Mucosa of gallbladder (tissue), 1 donor: Measurements from ENCODE around the gene GPR39. TPM values are rescaled to one million over a fixed set of nuclear protein-coding genes. Genes with fewer than 3 reads are reported as not detected.
"Not testable (repeated sequence)": the region's sequence is repeated elsewhere in the genome, so short reads cannot be mapped to it uniquely, and the experiment has no call there.

ENCODE experiments used
- DNase-seq: peaks from one replicate; pipeline ENCODE4 v3.0.0-alpha.2; 2020; ENCODE audit warnings: low spot score
- total RNA-seq: library from RNA; stranded (reverse); gene quantifications from one replicate; pipeline ENCODE4 v1.2.1, GENCODE V29; 2021
- donor health status: DM: no; HTN: no; CAD: no.

GPR39 gene
- 12.7 TPM for total RNA-seq

- no peak for DNase-seq
Measured at GRCh38 chr2:132416723-132417395, at the start of gene GPR39. Gene GPR39 (plus strand): TSS chr2:132416805.

DNA sequence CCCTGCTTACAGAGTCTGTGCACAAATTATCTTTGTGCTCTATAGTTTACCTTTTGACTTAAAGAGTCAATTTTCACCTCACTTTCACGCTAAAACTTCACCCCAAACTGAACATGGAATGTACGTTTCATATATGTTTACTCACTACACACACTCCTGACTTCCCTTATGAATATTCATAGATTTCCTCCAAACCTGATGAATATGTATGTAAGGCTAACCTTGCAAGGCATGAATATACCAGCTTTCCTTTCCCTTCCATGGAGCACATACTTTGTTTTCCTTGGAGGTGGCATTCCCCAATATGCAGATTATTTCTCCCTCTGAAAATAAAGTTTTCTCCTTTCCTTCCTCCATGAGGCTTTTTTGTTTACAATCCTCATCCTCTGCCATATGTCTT lies 48.4 kb upstream of the GPR39 start:
- DNase-seq: no peak

DNA sequence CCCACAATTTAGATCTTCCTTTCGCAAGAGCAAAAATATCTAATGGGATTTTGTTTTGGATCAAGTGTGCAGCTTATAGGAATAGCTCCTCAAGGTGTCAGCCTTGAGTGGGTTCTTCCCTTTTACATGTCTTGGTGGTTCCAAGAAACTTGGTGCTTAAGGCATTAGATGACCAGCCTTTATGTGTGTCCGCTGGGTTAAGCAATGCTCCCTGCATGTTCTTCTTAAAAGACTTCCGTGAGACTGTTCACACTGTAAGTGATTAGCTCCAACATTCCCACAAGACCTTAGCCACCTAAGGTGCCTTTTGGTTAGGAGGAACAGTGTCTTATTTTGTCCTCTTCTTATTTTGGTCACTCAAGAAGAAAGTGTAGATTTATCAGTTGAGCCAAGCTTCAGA lies 44.3 kb upstream of the GPR39 start:
- DNase-seq: no peak

DNA sequence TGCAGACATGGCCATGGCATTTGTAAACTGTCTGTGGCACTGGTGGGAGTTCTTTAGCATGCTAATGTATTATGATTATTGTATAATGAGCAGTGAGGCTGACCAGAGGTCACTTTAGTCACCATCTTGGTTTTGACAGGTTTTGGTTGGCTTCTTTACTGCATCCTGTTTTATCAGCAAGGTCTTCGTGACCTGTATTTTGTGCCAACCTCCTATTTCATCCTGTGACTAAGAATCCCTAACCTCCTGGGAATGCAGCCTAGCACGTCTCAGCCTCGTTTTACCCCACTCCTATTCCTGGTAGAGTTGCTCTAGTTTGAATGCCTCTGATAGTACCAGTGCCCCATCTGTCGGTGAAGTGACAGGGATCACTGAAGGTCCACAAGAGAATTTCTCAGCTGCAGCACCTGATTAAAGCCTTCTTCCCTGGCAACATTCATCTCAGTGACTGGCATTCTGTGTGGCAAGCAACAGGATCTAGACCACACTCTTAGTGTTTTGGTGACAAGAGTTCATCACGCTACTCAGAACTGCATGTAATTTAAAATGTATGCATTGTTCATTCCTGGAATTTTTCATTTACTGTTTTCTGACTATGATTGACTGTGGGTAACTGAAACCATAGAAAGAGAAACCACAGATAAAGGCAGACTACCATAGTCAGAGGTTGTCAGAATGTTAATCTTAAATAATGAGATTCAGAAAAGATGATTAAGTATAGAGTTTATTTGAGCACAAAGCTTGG lies 43.0 kb upstream of the GPR39 start:
- DNase-seq: no peak

- no peak for DNase-seq
Measured at GRCh38 chr2:132374151-132374550, 42.5 kb upstream of the GPR39 start.

- DNase-seq: no peak
Measured at GRCh38 chr2:132374551-132374950, 42.1 kb upstream of the GPR39 start.

GRCh38 chr2:132374961-132375360 lies 41.6 kb upstream of the GPR39 start:
- no peak for DNase-seq

- no peak for DNase-seq
Measured at GRCh38 chr2:132381376-132381775, 35.2 kb upstream of the GPR39 start.

GRCh38 chr2:132383956-132384355 lies 32.6 kb upstream of the GPR39 start:
- DNase-seq: no peak

GRCh38 chr2:132384491-132385151 lies 32.0 kb upstream of the GPR39 start:
- no peak for DNase-seq

GRCh38 chr2:132387126-132387525 lies 29.5 kb upstream of the GPR39 start:
- no peak for DNase-seq

DNA sequence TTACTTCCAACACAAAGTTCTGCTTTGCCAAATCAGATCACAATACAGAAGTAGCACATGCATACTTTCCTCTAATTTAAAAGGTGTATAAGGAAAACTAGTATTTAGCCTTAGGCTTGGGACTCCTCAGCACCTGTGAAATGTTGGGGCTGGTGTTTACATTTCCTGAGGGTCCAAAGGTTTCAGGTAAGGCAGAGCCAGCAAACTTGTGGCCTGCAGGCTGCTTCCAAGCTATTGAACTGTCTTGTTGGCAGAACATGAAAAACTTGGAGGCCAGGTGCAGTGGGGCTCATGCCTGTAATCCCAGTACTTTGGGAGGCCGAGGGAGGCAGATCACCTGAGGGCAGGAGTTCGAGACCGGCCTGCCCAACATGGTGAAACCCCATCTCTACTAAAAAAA lies 26.5 kb upstream of the GPR39 start:
- DNase-seq: no peak

DNA sequence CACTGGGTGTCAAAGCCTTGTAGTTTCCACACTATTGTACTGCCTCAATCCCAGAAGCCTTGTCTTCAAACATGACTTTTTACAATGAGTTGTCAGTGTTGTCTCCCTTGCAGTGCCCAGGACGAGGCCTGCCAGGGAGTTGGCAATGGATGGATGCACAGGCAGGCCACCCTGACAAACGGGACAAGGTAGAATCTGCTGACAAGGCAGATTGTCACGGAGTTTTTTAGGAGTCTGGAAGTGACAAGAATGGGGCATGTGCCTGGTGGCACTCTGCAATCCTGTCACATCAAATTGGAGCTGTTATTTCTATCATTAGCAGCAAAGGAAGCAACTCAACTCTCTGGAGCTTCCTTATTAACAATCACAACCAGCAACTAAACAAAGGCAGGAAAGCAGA lies 25.2 kb upstream of the GPR39 start:
- no peak for DNase-seq

GRCh38 chr2:132392221-132392620 lies 24.4 kb upstream of the GPR39 start:
- DNase-seq: no peak

DNA sequence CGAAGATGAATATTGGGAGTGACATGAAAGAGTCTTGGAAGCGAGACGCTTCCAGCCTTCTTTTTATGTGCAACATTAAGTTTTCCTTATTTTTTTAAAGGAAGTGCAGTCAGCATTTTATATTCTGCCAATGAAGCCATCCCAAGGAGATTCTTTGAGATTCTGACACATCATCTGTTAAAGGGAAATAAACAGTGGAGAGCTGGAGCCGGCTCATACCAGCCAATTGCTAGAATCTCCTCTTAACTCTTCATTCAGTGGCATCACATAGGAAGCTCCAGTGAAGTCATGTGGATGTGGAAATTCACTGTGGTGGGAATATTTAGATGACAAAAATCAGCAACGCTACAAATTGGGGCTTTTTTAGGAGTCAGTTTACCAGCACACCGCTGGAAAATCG lies 23.7 kb upstream of the GPR39 start:
- DNase-seq: no peak

GRCh38 chr2:132397042-132397441 lies 19.6 kb upstream of the GPR39 start:
- not testable (repeated sequence) for DNase-seq

- DNase-seq: no peak
Measured at GRCh38 chr2:132400169-132400900, 16.3 kb upstream of the GPR39 start.

DNA sequence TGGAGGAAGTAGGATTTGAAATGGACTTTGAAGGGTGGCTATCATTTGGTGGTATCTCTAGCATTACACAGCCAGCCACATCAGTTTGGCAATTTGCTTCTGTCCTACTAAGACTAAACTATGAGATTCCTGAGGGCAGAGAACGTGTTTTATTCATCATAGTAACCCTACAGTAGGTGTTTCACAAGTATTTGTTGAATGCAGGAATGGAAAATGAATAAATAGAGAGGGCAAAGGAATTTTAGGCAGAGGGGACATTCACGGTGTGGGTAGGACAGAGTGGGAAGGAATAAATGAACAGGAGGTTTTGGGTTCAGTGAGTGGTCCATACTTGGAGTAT lies 15.7 kb upstream of the GPR39 start:
- DNase-seq: no peak

DNA sequence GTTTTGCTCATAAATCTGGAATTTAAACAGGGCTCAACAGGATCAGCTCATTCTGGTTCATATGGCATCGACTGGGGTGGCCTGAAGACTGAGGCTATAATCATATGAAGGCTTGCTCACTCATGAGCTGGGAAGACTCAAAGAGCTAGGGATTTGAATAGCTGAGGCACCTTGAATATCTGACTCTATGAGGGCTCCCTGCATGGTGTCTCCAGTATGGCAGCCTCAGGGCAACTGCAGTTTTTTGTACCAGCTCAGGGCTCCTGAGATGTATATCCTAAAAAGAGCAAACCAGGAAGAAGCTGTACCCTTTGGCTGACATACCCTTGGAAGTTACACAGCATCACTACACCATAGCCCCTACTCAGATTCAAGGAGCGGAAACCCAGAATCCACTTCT lies 15.3 kb upstream of the GPR39 start:
- DNase-seq: no peak

- no peak for DNase-seq
Measured at GRCh38 chr2:132403146-132403545, 13.5 kb upstream of the GPR39 start.

GRCh38 chr2:132404056-132404455 lies 12.5 kb upstream of the GPR39 start:
- DNase-seq: no peak

DNA sequence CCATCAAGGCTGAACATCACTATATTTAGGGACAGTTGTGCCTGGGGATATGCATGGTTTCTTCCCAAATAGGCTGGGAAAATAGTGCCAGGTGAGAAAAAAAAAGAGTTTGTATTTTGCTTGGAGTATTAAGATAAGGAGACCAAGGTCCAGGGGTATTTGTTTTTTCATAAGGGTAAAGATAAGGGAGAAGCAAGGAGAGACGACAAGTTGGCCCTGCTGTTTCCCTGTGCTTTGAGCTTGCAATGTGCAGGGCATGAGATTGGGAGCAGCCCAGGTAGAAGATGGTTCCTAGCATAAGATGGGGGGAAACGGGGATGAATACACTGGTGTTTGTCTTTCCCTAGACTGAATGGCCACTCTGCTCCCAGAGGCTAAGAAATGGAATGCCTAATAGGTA lies 8.8 kb upstream of the GPR39 start:
- DNase-seq: no peak

GRCh38 chr2:132412021-132412420 lies 4.6 kb upstream of the GPR39 start:
- no peak for DNase-seq
